Lung (tissue), 12 donors: ENCODE measurements around the gene PSME3. TPM values are rescaled to one million over a fixed set of nuclear protein-coding genes. Genes with fewer than 3 reads are reported as not detected.

Experiments
- ATAC-seq: fragments of 200-7000 bp; cut with Tn5 transposase; one replicate; pipeline ENCODE4 v1.9.1; 2020; ENCODE audit warnings: moderate number of reproducible peaks; ENCODE audit not compliant: insufficient read depth, low FRiP score
- DNase-seq, 3 donors: peaks; one replicate each; pipeline ENCODE4 v3.0.0-alpha.2; 2013 to 2017
- H3K27ac ChIP-seq, 2 donors: one replicate each; pipeline ENCODE4 v1.5.1; 2013; ENCODE audit warnings: mild to moderate bottlenecking in 2 of 2, moderate library complexity in 2 of 2, control low read depth in 1 of 2, inconsistent platforms in 1 of 2, low read depth in 1 of 2, low read length in 1 of 2
- H3K27me3 ChIP-seq, 3 donors: one replicate each; pipeline ENCODE4 v1.5.1; 2013; ENCODE audit warnings: low read length in 2 of 3; ENCODE audit not compliant: control insufficient read depth in 3 of 3, insufficient read depth in 3 of 3
- H3K36me3 ChIP-seq, 4 donors: one replicate each; pipeline ENCODE4 v1.5.1; 2013; ENCODE audit warnings: low read length in 4 of 4, mild to moderate bottlenecking in 1 of 4, moderate library complexity in 1 of 4; ENCODE audit not compliant: control insufficient read depth in 4 of 4, insufficient read depth in 4 of 4
- H3K4me1 ChIP-seq, 5 donors: one replicate each; pipeline ENCODE4 v1.5.1; 2013; ENCODE audit warnings: low read length in 5 of 5, mild to moderate bottlenecking in 2 of 5, moderate library complexity in 1 of 5; ENCODE audit not compliant: control insufficient read depth in 5 of 5, insufficient read depth in 5 of 5
- H3K4me3 ChIP-seq: one replicate; pipeline ENCODE4 v1.5.1; 2013; ENCODE audit warnings: mild to moderate bottlenecking, control low read depth, moderate library complexity
- H3K9ac ChIP-seq, 2 donors: one replicate each; pipeline ENCODE4 v1.5.1; 2013; ENCODE audit warnings: low read length in 2 of 2, control low read depth in 1 of 2; ENCODE audit not compliant: insufficient read depth in 1 of 2
- H3K9me3 ChIP-seq, 4 donors: one replicate each; pipeline ENCODE4 v1.5.1; 2013; ENCODE audit warnings: low read length in 3 of 4, mild to moderate bottlenecking in 1 of 4, moderate library complexity in 1 of 4; ENCODE audit not compliant: control insufficient read depth in 4 of 4, insufficient read depth in 3 of 4
- WGBS, 2 donors: extraction: QIAGEN DNeasy Blood & Tissue Kit; methylation state at CpG; one replicate each; pipeline ENCODE4 v1.1.7; 2013; 5-methylcytosine and 5-hydroxymethylcytosine counted together
- polyA plus RNA-seq, 2 donors: library from polyadenylated mRNA; stranded (reverse); fragments of 200-250 nt; gene quantifications; one replicate each; pipeline ENCODE4 v1.2.1, GENCODE V29; 2013
- total RNA-seq, 2 donors: library from RNA; depleted of rRNA in 1 of 2; stranded (reverse); fragments of >200 nt in 1 of 2; gene quantifications; one replicate each; pipeline ENCODE4 v1.2.1, GENCODE V29; 2014 to 2021
- TF ChIP-seq, protein P1 (sequence below): IDR thresholded peaks from 2 replicates; pipeline ENCODE4 v1.5.1; 2012; ENCODE audit warnings: mild to moderate bottlenecking; ENCODE audit errors: control extremely low read depth, extremely low read depth
- donor health status: control.
- donor health status: control.
- donor health status: Bipolar disorder and iron deficiency.
- donor health status: healthy.
- donor health status: DM: yes; HTN: yes; CAD: no.

PSME3 gene
- total and polyA plus RNA-seq, 4 donors, result 34.5 to 117 (median 77.9) TPM

DNA sequence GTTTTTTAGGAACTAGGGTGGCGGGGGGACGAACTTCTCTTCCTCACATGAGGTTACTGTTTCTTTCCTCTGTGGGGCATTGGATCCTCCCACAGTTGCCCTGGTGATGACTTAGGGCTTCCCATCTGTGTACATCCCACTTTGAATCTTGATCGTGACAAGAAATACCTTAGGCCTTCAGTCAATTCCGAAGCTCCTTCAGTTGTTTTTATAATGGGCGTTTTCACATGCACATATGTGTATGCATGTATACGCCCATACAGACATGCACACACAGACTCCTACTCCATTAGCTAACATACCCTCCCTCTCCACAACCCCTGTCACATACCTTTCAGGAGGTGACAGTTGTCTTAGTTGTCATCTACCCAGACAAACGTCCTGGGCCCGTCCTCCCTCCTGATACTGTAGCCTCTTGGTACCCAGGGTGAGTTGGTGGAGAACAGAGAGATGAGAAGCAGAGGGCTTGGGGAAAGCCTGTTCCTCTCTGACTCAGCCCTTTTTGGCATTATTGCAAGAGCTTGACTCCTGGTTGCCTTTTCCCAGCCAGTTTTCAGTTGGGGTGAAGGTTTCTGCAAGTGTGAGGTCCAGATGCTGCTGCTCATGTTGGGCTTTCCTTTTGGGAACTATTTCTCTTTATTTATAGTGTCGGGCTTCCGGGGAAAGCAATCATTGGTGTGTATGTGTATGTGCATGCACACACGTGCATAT lies 8.9 kb downstream of the PSME3 start:
- TF ChIP-seq, protein P1, sequence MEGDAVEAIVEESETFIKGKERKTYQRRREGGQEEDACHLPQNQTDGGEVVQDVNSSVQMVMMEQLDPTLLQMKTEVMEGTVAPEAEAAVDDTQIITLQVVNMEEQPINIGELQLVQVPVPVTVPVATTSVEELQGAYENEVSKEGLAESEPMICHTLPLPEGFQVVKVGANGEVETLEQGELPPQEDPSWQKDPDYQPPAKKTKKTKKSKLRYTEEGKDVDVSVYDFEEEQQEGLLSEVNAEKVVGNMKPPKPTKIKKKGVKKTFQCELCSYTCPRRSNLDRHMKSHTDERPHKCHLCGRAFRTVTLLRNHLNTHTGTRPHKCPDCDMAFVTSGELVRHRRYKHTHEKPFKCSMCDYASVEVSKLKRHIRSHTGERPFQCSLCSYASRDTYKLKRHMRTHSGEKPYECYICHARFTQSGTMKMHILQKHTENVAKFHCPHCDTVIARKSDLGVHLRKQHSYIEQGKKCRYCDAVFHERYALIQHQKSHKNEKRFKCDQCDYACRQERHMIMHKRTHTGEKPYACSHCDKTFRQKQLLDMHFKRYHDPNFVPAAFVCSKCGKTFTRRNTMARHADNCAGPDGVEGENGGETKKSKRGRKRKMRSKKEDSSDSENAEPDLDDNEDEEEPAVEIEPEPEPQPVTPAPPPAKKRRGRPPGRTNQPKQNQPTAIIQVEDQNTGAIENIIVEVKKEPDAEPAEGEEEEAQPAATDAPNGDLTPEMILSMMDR, result no peak
- no peaks in the 10 kb centered on the region for H3K27me3 ChIP-seq
- no peak overlapping the region for H3K27ac ChIP-seq
- peaks cover 39 to 47% (median 43%) of the 10 kb centered on the region in 4 donors for H3K36me3 ChIP-seq
- DNase-seq (no peak), ATAC-seq (no peak)
- no peak overlapping the region for H3K9ac ChIP-seq
- H3K9me3 ChIP-seq, result no peaks in the 10 kb centered on the region
- 75 to 78% methylated on average over 11 of the region's 11 CpGs for WGBS, 2 donors
- H3K4me3 ChIP-seq, result no peak overlapping the region
- peaks cover 0 to 4% (median 0%) of the 10 kb centered on the region in 5 donors for H3K4me1 ChIP-seq

- no peaks in the 10 kb centered on the region for H3K27me3 ChIP-seq
- TF ChIP-seq, protein P1, result peak; percentile 93
- WGBS, 2 donors, result 36 to 43% methylated on average over 6 of the region's 6 CpGs
- no peak overlapping the region for H3K9ac ChIP-seq
- H3K9me3 ChIP-seq, result no peaks in the 10 kb centered on the region
- ATAC-seq (peak; percentile 81), DNase-seq (peak; percentile 63 to 87 (median 85))
- H3K4me3 ChIP-seq, result no peak overlapping the region
- peaks cover 30 to 41% (median 36%) of the 10 kb centered on the region in 4 donors for H3K36me3 ChIP-seq
- peak overlapping the region in 1 of 2 donors; percentile 26 for H3K27ac ChIP-seq
- H3K4me1 ChIP-seq, result peaks cover 0 to 4% (median 0%) of the 10 kb centered on the region in 5 donors
These were observed 10.2 kb downstream of the PSME3 start for GRCh38 chr17:42843358-42843934.

- Histone ChIP-seq H3K36me3 (peaks cover 24 to 37% (median 28%) of the 10 kb centered on the region in 4 donors), H3K4me3 (no peak within 1 kb of the TSS), H3K27me3 (no peaks in the 10 kb centered on the region), H3K27ac (peak within 1 kb of the TSS in 1 of 2 donors; percentile 67), H3K9me3 (no peaks in the 10 kb centered on the region), H3K9ac (no peak within 1 kb of the TSS), H3K4me1 (peaks cover 0 to 4% (median 2%) of the 10 kb centered on the region in 5 donors)
- TF ChIP-seq, protein P1, result no peak
- 53 to 61% methylated on average over 4 of the region's 4 CpGs for WGBS, 2 donors
- DNase-seq (no peak), ATAC-seq (no peak)
These were observed 11.1 kb downstream of the PSME3 start, which contains the start of gene AOC2 for GRCh38 chr17:42844271-42844670. Gene AOC2 (plus strand): TSS chr17:42844580. CDS start chr17:42844627, 47 bp downstream.
